GM12878 (cell line): ENCODE data around the gene CDKL2. TPM values are rescaled to one million over a fixed set of nuclear protein-coding genes. Genes with fewer than 3 reads are reported as not detected.
"Not testable (repeated sequence)": the region's sequence is repeated elsewhere in the genome, so short reads cannot be mapped to it uniquely, and the experiment has no call there.

Source experiments
- ATAC-seq: fragments of 200-7000 bp; cut with Tn5 transposase; 3 replicates; pipeline ENCODE4 v1.9.1; 2020; ENCODE audit warnings: mild to moderate bottlenecking, moderate library complexity
- BruUV-seq: library from RNA; stranded (reverse); fragments of 400-500 nt; replicated peaks from 2 replicates; lab custom pipeline; 2021; lab: Mats Ljungman, UMichigan
- CTCF ChIA-PET: fragments of 300-600 bp; sonication (Branson Sonifier 250); formaldehyde crosslinking; extraction: SDS; loops from one replicate; lab custom pipeline; 2021; ENCODE audit warnings: inconsistent platforms; lab: Yijun Ruan, JAX
- POLR2A ChIA-PET: fragments of 350-600 bp; formaldehyde crosslinking; extraction: SDS; loops from one replicate; lab custom pipeline; 2021; ENCODE audit warnings: inconsistent platforms; lab: Charles Lee
- RAD21 ChIA-PET: fragments of 300-600 bp; sonication (Branson Sonifier 250); formaldehyde crosslinking; loops from one replicate; lab custom pipeline; 2023; ENCODE audit warnings: antibody characterized with exemption; ENCODE audit not compliant: unreplicated experiment; lab: Charles Lee
- SMC1A ChIA-PET: fragments of 300-600 bp; sonication (Branson Sonifier 250); formaldehyde crosslinking; loops from one replicate; lab custom pipeline; 2023; ENCODE audit not compliant: unreplicated experiment, uncharacterized antibody; lab: Charles Lee
- DNase-seq: peaks from one replicate; pipeline ENCODE4 v3.0.0-alpha.2; 2011; ENCODE audit warnings: low read depth, low spot score
- FAIRE-seq: peaks from 3 replicates; lab custom pipeline; 2011; peaks lifted over from hg19 to GRCh38; lab: Jason Lieb, UNC
- H2AFZ ChIP-seq: 2 replicates; pipeline ENCODE4 v1.6.0; 2011; ENCODE audit warnings: low read depth, low read length, control low read depth; ENCODE audit not compliant: control insufficient read depth
- H3K27ac ChIP-seq: 2 replicates; pipeline ENCODE4 v1.5.1; 2011; ENCODE audit warnings: control low read depth; ENCODE audit not compliant: control insufficient read depth, insufficient read depth
- H3K27me3 ChIP-seq, 2 experiments: replicated peaks in 1 of 2; 2 replicates each; pipeline versions ENCODE4 v1.6.0 to v1.6.1; 2011; ENCODE audit warnings: low read length in 1 of 2; ENCODE audit not compliant: control insufficient read depth in 2 of 2, insufficient read depth in 2 of 2
- H3K36me3 ChIP-seq, 2 experiments: 2 replicates each; pipeline ENCODE4 v1.5.1; 2011; ENCODE audit warnings: low read length in 1 of 2; ENCODE audit not compliant: control insufficient read depth in 2 of 2, insufficient read depth in 2 of 2
- H3K4me1 ChIP-seq: 2 replicates; pipeline ENCODE4 v1.6.1; 2011; ENCODE audit warnings: mild to moderate bottlenecking, low read length, moderate library complexity, mixed read lengths; ENCODE audit not compliant: control insufficient read depth, insufficient read depth
- H3K4me2 ChIP-seq: 2 replicates; pipeline ENCODE4 v1.6.0; 2011; ENCODE audit warnings: control low read depth; ENCODE audit not compliant: control insufficient read depth, insufficient read depth
- H3K4me3 ChIP-seq: fragments of 200-600 bp; sonication (generic); 2 replicates; pipeline ENCODE4 v1.5.1; 2016
- H3K79me2 ChIP-seq: 2 replicates; pipeline ENCODE4 v1.6.0; 2011; ENCODE audit warnings: low read length; ENCODE audit not compliant: control insufficient read depth, insufficient read depth
- H3K9ac ChIP-seq: 2 replicates; pipeline ENCODE4 v1.8.0; 2011; ENCODE audit warnings: low read length, control low read depth, mixed read lengths; ENCODE audit not compliant: control insufficient read depth, insufficient read depth
- H3K9me3 ChIP-seq: replicated peaks from 3 replicates; pipeline ENCODE4 v1.5.1; 2011; ENCODE audit warnings: mild to moderate bottlenecking, low read length; ENCODE audit not compliant: control insufficient read depth, insufficient read depth
- H4K20me1 ChIP-seq: 2 replicates; pipeline ENCODE4 v1.6.0; 2011; ENCODE audit not compliant: control insufficient read depth, insufficient read depth
- WGBS: methylation state at CpG from one replicate; pipeline ENCODE4 v1.1.6; 2016; ENCODE audit warnings: low lambda C conversion rate; ENCODE audit not compliant: insufficient replicate concordance, insufficient coverage; ENCODE audit errors: missing lambda C conversion rate; 5-methylcytosine and 5-hydroxymethylcytosine counted together
- in situ Hi-C: fragments of 300-500 bp; cut with MboI; formaldehyde crosslinking; loops from 9 replicates; pipeline ENCODE4 v1.14.3; 2018; ENCODE audit warnings: mixed read lengths
- intact Hi-C: fragments of 100-400 bp; cut with micrococcal nuclease; formaldehyde crosslinking; loops from one replicate; pipeline ENCODE4 v1.14.2; 2022; ENCODE audit not compliant: unreplicated experiment
- polyA plus RNA-seq, 11 experiments: library from polyadenylated mRNA; depleted of rRNA in 4 of 11; unstranded in 6 of 11; stranded (reverse) in 5 of 11; fragments of >200 nt; fragmentation: Nextera tagmentation in 4 of 11; fragmentation: Illumina TruSeq in 1 of 11; extraction: Ambion mirVana in 4 of 11; extraction: Trizol in 1 of 11; gene quantifications; 1 replicate in 1 of 11; 2 replicates in 10 of 11; pipeline versions ENCODE4 v1.2.1 to v1.2.3, GENCODE V29; 2011 to 2016; ENCODE audit warnings: inconsistent platforms in 2 of 11, missing spikeins in 2 of 11, low read depth in 1 of 11
- total RNA-seq, 4 experiments: library from RNA; depleted of rRNA in 3 of 4; stranded (reverse); fragments of >200 nt in 3 of 4; fragmentation: Illumina TruSeq in 1 of 4; extraction: Trizol in 1 of 4; gene quantifications; 2 replicates each; pipeline versions ENCODE4 v1.2.1 to v1.2.3, GENCODE V29; 2013 to 2021

Gene CDKL2
- total and polyA plus RNA-seq, 10 of the 15 experiments (the other 5 are each of a cell fraction or from before 2014, with no cell fraction given) = 0.05 to 0.24 (median 0.06) TPM; not detected in 7

- H2AFZ ChIP-seq, H4K20me1 ChIP-seq, CTCF ChIA-PET, ATAC-seq, H3K4me1 ChIP-seq, POLR2A ChIA-PET, H3K27ac ChIP-seq, intact Hi-C loops, H3K4me2 ChIP-seq, H3K27me3 ChIP-seq, FAIRE-seq, BruUV-seq, in situ Hi-C loops, H3K9me3 ChIP-seq, DNase-seq, H3K79me2 ChIP-seq, SMC1A ChIA-PET, H3K9ac ChIP-seq, RAD21 ChIA-PET, H3K36me3 ChIP-seq, H3K4me3 ChIP-seq: not testable (repeated sequence)
- 98% methylated on average over 4 of the region's 4 CpGs for WGBS
These were observed 96.9 kb downstream of the CDKL2 start for GRCh38 chr4:75533339-75533887.

- H3K4me3 ChIP-seq, H3K79me2 ChIP-seq, FAIRE-seq, ATAC-seq, BruUV-seq, H2AFZ ChIP-seq, H4K20me1 ChIP-seq, CTCF ChIA-PET, RAD21 ChIA-PET, H3K27ac ChIP-seq, H3K4me2 ChIP-seq, H3K9me3 ChIP-seq, intact Hi-C loops, POLR2A ChIA-PET, H3K9ac ChIP-seq, H3K27me3 ChIP-seq, H3K36me3 ChIP-seq, in situ Hi-C loops, H3K4me1 ChIP-seq, DNase-seq: not testable (repeated sequence)
- WGBS = 96% methylated on average over 6 of the region's 7 CpGs
- SMC1A ChIA-PET = interaction anchor here (1.0 kb wide), 1 partner anchor 10 kb away, joined by 3 read pairs; no protein-coding TSS in a partner anchor
These were observed 98.7 kb downstream of the CDKL2 start for GRCh38 chr4:75531536-75532143.
